Stimulated activated CD8-positive, alpha-beta memory T cell treated with anti-CD3 and anti-CD28 coated beads, Interleukin-7, amount 100 ng/mL, for 1 hour (primary cell): ENCODE data around the gene MEA1.

Experiments used
- DNase-seq, 2 donors: peaks; one replicate each; pipeline ENCODE4 v3.0.0-alpha.2; 2020; ENCODE audit warnings: low read depth in 2 of 2

Gene MEA1

GRCh38 chr6:43038727-43039126 lies 25.0 kb upstream of the MEA1 start:
- no peak for DNase-seq

- no peak for DNase-seq
These were observed 24.0 kb upstream of the MEA1 start for GRCh38 chr6:43037706-43038105.

- no peak for DNase-seq
These were observed 23.5 kb upstream of the MEA1 start for GRCh38 chr6:43037197-43037596.

DNA sequence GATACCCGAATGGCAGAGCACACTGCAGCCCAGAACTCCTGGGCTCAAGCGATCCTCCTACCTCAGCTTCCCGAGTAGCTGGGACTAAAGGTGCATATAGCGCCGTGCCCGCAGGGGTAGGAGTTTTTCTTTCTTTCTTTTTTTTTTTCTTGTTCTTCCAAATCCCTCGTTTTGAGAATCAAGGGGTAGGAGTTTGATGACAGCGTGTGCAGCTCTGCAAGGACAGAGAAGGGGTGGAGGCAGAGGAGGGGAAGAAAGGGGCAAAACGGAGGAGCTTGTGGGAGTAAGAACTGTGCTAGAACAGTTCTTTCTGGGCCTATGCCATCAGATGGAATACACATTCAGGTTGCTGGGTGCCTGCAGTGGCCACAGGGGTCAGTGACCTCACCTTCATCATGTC lies 23.0 kb upstream of the MEA1 start:
- DNase-seq: no peak

DNA sequence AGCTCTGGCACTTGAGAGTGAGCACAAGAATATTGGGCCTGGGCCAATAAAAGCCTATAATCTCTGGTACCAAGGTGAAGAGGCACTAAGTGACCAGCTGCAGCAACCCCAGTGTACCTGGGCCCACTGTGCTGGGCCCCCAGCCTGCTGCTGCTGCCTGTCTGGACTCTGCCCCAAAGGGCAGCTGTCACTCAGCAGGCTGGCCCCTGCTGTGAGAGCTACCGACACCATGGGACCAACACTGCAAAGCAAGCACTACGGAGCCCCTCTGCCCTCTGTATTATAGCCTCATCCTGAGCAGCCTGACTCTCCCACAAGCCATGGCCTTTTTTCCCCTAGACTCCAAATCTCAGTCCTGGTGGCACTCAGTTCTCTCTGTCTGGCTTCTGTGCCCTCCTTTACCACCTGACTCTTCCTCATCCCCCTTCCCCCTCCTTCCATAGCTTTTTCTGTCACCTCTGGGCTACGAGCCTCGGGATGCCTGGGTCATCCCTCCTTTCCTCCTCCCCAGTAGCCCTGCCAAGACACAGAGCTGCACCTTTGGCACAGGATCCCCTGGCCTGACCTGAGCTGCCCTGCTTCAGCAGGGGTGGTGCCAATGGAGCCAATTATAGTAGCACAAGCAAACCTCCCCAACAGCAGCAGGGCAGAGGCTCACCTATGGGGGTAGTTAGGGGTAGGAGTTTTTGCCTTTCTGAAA lies 21.9 kb upstream of the MEA1 start:
- no peak for DNase-seq

DNA sequence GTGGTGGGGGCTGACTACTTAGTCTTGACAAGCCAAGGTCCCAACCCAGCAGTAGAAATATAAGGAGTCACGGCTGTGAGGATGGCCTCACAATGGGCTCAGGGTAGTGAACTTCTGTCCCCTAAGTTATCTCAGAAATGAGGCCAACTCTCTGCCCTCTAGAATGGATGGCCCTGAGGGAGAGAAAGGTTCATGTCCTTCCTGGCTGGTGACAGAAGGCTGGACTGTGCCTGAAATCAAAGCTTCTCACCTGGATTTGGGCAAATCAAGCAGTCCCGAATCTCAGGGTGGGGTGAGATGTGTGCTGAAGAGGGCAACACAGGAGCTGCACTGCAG lies 20.4 kb upstream of the MEA1 start:
- DNase-seq: no peak

DNA sequence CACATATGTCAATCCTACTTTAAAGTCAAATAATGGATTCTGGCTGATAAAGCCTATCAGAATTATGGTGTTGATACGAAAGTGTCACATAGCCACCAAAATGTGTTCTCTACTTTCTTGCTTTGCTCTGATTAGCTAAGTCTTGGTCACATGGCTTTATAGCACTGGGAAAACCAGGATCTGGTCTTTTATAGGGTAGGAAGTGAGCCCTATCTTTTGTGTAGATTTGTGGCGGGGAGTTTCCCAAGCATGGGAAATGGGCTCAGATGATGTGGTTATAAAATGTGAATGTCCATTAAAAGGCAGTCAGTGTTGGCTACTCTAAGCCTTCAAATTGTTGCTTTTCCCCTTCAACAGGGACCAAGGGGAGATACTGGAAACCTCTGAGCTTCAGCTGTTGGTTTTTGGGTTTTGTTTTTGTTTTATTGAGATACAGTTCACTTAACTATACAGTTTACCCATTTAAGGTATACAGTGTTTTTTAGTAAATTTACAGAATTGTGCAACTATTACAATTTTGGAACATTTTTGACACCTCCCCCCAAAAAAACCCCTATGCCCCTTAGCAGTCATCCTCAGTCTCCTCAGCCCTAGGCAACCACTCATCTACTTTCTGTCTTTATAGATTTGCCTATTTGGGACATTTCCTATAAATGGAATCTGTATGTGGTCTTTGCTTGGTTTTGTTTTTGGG lies 19.9 kb upstream of the MEA1 start:
- DNase-seq: no peak

GRCh38 chr6:43032326-43032725 lies 18.6 kb upstream of the MEA1 start:
- DNase-seq: no peak

DNA sequence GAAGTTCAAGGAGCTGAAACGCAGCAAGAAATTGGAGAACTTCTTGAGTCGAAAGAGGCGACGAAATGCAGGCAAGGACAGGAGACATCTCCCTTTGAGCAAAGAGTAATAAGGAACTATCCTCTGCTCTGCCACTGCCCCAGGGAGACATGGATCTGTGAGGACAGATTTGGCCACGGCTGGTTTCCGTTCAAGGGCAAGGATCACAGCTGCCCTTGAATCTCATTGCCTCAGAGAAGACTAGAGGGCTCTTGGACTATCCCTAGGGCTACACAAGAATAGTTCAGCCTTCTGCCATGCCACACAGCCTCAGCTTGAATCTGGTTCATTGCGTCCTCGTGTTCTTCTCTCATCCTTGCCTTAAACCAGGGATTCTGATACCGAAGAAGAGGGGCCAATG lies 15.4 kb upstream of the MEA1 start:
- no peak for DNase-seq

- no peak for DNase-seq
These were observed 12.6 kb upstream of the MEA1 start for GRCh38 chr6:43026365-43026764.

DNA sequence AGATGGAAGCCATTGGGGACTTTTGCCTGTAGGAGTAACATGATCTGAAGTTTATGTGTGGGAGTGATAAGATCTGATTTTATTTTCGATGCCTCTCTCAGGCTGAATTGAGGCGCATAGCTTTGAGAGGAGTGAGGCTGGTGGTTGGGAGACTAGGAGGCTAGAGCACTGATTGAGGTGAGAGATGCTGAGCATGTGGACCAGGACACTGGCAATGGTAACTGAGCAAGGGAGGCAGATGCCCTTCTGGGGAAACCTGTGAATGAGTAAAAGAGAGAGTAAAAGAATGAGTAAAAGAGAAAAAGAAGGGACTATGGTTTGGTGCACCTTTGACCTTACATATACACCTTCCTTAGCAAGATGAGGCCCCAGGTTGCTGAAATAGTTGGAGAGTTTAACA lies 10.7 kb upstream of the MEA1 start:
- no peak for DNase-seq

GRCh38 chr6:43021270-43022047 lies 7.7 kb upstream of the MEA1 start, which contains the start of gene RRP36:
TSS of gene RRP36 (plus strand) at chr6:43021623. CDS start at chr6:43021655, 32 bp downstream.
- peak; percentile 33 for DNase-seq

GRCh38 chr6:43020847-43021246 lies 7.1 kb upstream of the MEA1 start:
- no peak for DNase-seq

DNA sequence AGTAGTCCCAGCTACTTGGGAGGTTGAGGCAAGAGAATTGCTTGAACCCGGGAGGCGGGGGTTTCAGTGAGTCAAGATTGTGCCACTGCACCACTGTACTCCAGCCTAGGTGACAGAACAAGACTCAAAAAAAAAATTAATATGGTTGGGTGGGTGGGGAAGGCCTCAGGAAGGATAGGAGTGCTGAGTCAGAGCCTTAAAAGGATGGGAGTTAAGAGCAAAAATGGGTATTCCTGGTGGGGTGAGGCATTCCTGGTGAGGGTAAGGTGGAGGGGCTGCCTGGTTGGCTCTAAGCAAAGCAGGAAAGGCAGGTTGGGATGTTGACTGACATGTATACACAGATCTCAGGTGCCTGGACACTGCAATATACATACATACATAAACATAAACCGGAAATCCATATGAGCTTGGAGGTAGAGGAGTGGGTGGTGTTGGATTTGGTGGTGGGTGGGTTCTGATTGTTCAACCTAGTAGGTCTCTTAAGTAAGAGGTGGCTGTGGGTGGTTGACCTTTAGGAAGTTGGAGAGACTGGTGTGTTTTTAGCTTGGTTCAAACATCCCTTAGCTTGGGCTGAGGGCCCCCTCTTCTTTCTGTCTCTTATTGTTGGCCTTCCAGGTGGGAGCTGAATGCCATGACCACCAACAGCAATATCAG lies 6.4 kb upstream of the MEA1 start:
- DNase-seq: no peak

DNA sequence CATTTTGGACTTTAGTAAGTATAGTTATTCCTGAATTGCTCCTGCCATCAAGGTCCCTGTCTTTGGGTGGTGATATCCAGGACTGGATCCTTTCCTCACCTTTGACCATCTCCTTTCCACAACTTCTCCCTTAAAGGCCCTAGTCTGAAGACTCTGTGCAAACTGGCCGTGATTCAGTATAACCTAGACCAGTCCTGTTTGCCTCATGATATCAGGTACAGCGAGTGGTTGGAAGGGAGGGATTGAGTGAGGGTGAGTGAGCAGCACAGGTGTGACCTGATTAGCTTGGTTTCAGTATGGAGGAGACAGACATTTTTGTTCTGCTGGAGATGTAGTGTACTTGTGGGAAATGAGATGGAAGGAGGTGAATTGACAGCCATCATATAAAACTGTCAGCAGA lies 5.4 kb upstream of the MEA1 start:
- DNase-seq: no peak

DNA sequence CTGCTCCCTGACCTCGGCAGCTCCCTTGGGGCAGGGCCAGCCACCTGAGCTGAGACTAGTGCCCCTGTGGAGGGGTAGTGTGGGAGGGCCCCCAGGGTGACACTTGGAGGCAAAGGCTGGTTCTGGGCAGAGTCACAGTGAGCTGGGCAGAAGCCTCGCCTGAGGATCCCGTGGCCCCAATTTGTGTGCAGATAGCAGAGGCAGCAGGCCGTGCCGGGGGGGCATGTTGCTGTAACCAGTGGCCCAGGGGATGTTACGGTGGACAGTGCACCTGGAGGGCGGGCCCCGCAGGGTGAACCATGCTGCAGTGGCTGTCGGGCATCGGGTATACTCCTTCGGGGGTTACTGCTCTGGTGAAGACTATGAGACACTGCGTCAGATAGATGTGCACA lies 3.2 kb upstream of the MEA1 start:
- DNase-seq: no peak

DNA sequence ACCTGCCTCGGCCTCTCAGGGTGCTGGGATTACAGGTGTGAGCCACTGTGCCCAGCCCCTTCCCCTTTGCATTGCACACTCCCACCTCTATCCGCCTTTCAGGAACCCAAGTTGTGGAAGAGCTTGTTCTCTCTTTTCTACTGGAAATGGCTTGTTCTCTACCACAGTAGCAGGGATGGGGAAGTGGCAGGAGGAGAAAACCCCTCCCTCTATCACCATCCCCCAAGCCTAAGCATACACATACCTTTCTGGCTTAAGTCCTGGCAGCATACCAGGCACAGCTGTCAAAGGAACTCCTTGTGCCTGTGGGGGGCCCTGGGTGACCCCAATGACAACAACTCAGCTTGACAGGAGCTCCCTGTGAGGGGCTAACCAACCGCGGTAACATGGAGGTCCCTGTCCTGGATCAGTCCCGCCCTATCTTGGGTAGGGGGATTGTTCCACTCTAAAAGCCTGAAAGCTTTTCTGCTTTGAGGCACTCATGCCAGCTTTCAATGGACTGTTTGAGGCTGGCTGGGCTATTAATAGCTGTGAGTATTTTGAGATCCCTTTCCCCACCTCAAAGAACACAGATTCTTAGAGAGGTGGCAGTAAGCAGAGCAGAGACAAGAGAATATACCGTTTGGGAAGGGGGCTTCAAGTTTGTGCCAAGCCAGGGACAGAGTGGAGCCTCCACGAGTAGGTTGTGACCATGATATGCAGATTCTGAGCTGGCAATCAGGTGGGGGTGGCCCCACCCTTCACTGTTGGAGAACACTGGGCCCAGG lies 2.6 kb upstream of the MEA1 start:
- no peak for DNase-seq

DNA sequence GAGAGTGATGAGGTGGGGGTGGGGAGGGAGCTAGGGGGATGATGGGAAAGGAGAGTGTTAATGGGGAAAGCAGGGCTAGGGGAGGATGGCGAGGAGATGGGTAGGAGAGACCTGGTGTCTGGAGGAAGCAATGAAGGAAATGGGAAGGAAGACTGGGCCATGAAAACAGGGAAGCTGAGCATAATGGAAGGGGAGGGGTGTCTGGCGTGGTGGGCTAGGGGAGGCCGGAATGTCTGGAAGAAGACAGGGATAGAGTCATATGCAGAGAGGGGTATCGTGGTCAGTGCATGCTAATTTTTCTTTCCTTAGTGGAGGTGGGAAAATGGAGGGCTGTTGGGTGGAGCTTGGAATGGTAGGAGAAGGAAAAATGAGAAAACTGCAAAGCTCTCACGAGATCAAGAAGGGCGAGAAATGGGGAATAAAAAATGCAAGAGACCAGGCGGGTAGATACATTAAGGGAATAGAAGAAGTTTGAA lies 726 bp upstream of the MEA1 start:
- DNase-seq: no peak

DNA sequence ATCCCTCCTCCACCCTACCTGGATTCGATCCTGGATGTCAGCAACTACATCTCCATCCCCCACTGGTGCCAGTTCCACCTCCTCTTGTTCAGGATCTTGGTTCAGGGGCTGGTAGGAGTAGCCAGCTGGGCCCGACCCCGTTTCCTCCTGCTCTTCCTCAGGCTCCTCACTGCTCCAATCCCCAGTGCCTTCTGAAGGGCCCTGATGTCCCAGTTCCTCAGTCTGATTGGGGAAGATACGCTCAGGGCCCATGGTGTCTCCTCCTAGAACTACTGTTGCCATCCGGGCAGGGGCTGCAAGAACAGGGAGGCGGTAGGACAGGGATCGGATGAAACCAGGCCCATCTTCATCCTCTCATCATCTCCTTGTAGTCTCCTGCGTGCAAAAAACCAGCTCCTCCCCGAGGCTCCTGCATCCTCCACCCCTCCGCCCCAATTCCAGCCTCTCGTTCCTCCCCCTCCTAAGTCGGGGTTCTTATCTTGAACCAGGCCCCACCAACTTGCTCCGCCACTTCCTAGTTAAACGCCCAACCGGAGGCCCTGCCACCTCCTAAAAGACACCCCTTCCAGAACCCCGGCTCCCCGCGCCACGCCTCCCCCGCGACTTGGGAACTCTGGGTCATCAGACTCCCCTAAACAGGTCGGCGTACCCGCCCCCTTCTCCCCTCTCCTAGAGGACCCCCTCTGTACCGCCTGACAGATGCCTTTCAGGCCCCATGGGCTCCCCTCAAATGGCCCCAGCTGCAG lies 476 bp downstream of the MEA1 start:
- no peak for DNase-seq

GRCh38 chr6:43012364-43012763 lies 1.4 kb downstream of the MEA1 start:
- DNase-seq: no peak

- no peak for DNase-seq
These were observed 2.5 kb downstream of the MEA1 start for GRCh38 chr6:43011207-43011606.
